GM19324 (cell line): ENCODE results near the gene STX7.

Experiments used
- ATAC-seq: cut with Tn5 transposase; IDR thresholded peaks from one replicate; pipeline ENCODE4 v1.9.1; 2021; ENCODE audit warnings: mild to moderate bottlenecking, moderate library complexity; ENCODE audit not compliant: unreplicated experiment, low FRiP score

Gene STX7

DNA sequence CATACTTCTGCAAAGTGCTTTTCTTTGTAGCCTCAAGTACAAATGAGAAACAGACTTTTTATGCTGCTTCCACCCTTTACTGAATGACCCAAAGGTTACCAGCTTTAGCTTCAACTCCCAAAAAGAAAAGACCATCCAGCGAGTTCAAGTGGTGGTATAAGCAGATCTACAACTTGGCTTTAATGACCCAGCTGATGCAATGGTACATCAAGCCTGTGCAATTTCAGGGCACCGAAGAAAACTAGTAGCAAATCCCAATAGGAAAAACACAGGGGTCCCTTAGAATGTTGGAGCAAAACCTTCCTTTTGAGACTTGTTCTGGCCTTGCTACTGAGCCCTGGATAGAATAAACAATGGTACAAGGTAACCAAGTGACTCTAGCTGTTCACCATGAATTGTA is 33.8 kb downstream of the STX7 start:
- no peak for ATAC-seq

DNA sequence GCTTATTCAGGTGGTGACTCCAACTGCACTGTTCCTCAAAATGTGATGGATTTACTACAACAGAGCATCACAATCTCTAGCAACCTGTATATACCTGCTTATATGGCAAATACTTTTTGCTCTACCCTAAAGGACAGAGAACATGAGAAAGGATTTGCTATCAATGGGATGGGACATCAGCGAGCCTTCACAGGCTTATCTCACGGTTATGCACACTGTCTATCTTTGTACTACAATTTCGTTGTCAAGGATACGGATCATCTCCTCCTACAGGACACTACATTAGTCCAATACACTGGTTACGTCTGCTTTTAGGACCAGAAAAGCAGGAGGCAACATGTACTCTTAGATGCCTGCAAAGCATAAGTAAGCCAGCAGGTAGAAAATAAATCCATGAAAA is 34.2 kb downstream of the STX7 start:
- no peak for ATAC-seq

DNA sequence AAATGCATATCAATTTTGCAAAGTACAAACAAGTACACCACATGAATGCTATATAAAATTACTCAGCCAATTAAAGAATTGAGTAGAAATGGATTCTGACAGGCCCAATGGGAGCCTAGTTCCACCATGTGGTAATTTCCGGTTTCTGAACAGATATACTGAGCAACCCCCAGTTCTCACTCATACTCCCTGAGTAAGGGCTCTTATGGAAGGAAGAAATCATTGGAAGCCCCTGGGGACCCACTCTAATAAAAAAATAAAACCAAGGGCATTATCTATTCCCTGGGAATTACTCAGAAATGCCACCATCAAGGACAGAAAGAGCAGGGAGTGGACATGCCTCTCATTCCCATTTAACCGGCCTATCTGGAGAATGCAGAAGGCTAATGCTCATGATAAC is 34.6 kb downstream of the STX7 start:
- no peak for ATAC-seq

DNA sequence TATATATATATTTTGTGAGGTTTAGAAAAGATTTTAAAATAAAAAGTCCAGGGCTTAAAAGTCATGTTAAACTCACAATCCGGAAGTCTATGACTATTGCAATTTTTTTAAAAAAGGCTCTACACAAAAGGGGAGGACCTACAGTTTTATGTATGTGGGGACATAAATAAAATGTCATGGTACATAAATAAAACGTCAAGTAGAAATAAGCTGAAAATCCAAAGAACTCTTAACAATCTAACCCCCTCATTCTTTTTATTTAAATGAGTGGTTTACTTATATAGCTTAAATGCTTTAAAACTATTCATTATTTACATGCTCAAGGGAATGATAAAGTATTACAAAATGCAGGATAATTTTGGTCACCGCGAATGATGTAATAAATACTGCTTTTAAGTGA is 36.2 kb downstream of the STX7 start:
- no peak for ATAC-seq

DNA sequence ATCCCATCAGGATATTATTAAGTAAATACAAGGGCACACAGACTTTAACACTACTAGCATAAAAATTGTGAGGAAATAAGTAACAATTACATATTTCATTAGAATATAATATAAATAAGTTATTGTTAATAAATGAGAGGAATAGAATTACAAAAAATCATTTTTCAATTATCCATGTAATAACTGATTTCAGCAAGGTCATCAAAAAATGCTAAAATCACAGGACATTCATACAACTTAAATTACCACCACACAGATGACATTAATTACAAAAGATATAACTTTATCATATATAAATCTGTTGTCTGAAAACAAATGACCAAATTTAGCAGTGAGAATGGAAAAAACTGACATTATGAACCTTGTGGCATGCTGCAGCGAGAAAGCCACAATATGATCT is 37.0 kb downstream of the STX7 start:
- no peak for ATAC-seq

DNA sequence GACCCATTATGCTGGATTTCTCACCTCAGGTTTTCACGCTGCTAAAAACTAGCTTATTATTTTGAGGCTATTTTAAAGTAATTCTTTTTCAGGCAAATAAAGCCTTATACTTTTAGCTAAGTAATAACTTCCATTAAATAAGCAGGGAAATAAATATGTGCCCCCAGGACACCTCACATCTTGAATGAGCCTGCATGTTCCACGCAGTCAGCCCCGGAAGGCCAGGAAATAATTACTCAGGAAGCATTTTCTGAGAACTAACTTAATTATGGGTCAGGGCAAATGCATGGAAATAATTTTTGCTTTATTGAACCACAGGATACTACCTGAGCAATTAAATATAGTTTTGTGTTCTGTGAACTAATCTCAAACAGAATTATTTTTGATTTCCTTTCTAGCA is 41.1 kb downstream of the STX7 start:
- ATAC-seq: no peak

DNA sequence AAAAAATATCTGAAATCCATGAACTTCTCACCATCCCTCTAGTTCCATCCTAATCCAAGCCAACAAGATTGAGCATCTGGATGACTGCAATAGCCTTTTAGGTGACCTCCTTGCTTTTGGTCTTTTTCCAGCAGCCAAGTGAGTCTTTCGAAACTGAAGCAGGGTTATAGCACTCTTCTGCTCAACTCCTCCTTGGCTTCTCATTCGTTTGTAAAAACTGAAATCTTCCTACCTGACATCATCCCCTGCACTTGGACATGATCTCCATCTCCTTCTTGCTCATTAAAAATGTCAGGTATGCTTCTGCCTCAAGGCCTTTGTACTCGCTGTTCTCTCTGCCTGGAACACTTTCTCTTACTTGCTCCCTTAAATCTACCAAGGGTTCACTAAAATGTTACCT is 46.0 kb downstream of the STX7 start:
- no peak for ATAC-seq

DNA sequence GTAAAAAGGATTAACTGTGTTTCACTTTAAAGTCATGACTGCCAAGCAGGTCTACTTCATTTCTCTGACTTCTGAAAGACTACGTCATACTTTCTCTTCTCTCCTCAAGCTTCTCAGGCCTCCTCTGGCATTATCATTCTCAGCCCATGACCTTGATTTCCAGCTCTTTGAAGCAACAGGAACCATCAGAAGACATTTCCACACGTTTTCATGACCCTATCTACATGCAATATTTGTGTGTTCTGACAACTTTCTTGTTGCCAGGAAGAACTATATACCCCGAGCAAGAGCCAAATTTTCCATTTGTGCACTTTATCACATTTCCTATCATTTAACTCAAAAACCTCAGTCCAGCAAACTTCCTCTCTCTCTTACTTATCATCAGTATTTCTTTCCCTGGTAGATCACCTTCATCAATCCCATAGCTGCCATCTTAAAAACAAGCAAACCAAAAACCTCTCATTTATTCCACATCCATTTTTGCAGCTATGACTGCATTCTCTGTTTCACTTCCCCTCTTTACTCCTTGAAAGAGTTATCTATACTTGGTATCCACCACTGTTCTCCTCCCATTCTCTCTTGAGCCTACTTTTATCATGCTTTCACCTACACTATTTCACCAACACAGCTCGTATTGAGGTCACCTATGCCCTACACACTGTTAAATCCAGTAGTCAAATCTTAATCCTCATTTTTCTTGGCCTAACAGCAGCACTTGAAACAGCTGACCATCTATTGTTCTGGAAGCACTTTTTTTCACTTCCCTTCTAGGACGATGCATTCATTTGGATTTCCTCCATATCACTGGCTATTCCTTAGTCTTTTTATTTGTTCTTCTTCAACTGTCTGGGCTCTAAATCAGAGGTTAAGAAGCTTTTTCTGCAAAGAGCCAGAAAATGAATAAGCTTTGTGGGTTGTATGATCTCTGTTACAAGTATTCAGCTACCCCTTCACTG is 47.1 kb downstream of the STX7 start:
- no peak for ATAC-seq

DNA sequence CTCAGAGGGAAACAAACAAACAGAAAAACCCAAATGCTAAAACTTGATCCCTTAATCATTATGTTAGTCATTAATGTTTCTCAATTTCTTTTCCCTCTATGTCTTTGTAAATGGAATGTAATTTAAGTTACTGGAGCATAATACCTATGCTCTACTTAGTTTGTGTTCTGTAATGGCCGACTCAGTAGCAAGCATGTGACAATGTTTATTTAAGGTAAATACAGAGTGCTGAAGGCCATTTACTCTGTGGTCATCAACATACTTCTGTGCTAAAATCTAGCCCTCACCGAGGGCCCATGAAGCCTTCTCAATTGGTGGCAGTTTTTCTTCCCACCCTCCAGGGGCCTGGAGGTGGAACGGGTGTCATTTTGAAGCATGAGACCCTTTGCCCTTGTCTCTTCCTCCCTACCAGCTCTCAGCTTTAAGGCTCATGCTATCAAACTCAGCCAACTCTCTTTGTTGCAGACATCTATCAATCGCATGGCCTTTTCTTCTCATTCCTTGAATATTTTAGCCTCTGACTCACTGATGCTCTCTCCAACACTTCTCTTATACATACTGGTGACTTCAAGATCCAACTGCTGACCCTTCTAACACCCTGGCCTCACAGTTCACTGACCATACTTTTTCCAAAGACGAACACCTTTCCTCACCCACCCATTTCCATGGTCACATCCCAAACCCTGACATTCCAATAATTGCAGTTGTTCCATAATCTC is 48.2 kb downstream of the STX7 start:
- no peak for ATAC-seq

DNA sequence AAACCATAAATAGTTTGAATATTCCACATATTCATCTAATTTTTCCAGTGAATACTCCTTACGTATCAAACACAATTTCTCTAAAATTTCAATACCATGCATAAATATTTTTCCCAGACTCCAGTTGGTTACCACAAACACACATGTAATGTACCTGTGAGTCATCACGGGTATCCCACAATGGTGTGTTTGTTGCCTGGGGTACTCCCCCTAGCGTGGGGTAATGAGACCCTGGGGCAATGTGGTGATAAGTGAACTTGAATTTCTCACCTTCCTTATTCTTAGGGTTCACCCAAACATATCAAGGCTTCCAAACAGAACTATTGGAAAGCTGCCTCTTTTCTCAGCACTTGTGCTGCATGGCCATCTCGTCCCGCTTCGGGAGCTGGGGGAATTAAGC is 51.0 kb downstream of the STX7 start:
- ATAC-seq: no peak

DNA sequence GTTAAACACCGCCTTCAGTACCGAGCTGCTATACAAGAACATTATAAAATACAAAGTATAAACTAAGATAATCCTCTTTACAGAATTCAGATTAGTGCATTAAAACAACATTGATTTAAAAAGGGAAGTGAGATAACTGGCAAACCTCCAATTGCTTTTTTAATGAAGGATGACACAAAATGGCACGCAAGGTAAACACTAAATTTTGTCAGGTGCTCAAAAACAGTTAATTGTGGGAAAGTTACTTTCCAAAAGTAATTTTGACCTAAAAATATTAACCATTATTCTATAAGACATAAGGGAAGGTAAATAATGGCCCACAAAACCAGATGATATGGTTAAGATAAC is 53.3 kb downstream of the STX7 start:
- no peak for ATAC-seq

DNA sequence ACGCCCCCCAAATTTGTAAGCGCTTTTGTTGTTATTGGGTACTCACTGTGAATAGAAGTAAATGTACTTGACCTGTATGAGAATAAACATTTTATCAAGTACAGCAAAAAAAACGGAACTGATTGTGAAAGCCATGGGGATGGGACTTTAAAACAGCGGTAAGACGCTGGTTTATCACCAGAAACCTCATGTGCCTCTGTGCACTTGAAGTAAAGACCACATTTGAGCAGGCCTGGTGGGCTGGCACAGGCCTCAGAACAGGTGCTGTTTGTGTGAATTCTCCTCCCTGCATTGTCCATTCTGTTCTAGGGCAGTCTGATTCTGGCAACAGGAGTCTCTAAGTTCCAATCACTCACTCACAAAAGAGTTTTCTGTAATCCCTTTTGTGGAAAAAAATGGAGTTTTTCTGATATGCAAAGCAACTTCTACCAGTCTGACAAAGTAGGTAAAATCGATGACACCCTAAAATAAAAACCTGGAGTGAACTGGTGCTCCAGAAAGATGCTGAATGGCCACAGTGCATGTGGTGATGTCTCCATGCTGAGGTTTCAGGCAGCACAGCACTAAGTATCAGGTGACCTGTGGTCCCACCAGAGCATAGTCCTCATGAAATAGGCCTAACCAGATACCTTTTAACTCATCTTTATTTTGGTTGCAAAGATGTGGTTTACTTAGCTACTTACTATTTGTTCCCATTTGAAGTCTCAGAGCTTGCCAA is 53.9 kb downstream of the STX7 start:
- no peak for ATAC-seq

DNA sequence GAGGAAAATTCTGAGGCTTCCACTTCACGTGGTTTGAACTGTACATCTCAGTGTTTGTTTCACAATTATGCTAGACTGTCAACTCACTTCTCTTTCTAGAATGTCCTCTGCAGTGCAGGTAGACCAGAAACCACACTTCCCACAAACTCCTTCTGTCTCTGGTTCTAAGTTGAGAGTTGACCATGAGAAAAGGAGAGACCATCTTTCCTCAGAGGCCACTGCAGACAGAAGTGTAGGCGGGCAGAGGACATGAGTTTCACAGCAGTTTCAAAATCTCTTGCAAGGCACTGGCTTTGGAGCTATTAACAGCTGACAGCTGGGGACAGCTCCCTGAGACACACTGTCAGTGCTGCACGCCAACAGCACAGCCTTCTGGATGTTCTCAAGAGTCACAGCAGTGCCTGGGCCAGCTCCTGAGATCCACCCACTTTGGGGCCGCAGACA is 56.2 kb downstream of the STX7 start:
- ATAC-seq: peak; percentile 82

DNA sequence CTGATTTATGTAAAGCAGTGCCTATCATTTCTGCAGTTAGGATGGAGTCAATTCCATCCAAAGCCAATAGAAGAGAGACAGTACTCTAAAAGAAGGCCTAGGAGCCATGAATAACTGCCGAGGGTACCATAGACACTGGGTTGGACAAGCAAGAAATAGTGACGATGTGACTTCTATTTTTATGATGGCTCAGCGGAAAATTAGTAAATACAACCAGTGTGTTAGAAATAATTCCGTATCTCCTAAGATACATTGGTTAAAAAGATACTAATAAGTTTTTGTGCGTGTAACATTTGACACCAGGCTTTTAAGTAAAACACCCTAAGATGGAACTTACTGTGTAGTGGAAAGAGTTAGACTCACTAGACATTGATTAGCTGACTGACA is 66.1 kb downstream of the STX7 start:
- no peak for ATAC-seq

DNA sequence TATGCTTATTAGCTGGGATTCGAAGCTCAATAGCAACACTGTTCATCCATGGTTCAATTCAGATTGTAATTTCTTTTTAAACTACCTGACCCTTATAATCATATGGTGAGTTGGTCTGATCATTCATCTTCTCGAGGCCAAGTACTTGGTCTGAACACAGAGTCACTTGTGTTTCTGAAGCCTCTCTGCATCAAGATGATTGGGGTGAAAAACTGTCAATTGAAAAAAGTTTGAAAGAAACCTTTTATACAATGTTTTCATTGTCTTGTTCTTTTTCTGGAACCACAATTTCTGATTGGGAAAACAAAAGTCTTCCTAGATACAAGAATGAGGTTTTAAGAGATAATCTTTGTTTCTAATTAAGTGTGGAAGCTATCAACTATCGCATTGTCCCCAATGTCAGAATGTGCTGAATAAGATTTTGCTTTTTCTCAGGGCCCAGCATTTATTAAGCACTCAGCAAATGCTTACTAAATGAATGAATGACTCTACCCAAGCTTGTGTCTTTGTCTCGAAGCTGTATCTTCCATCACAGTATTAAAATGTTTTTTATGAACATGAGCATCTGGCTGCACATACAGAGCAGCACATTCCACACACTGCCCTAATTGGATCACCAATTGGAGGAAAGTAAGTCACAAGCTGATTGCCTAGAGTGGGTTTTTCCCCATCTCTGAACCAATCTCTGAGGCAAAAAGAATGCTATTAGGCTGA is 66.6 kb downstream of the STX7 start:
- ATAC-seq: no peak

DNA sequence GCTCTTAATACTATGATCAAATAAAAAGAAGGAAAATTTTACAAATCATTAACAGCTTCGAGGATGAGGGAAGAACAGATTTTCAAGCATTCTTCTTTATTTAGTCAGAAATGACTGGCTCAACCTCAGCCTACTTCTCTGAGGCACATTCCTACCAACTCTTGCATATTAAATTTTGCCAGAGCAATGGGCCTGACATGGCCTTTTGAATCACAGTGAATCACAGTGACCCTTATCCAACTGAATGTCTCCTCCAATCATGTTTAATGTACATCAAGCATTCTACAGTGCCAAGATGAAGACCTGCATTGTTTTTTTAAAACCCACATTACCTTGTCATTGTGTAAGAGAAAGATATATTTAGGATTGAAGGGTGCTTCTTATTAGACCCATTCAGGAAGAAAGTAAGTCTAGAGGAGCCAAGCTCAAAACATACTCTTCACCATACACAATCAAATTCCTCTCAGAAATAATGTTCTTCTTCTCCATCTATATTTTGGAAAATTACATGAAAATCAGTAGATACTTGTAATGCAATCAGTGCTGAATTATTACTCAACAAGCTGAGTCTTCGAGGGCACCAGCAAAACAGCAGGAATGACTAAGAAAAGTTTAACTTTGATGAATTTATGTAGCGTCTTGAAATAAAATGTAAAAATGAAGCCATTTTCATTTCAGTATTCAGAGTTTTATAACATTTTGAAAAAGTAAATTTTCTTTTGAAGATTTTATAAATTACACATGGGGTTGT is 67.5 kb downstream of the STX7 start:
- ATAC-seq: no peak

DNA sequence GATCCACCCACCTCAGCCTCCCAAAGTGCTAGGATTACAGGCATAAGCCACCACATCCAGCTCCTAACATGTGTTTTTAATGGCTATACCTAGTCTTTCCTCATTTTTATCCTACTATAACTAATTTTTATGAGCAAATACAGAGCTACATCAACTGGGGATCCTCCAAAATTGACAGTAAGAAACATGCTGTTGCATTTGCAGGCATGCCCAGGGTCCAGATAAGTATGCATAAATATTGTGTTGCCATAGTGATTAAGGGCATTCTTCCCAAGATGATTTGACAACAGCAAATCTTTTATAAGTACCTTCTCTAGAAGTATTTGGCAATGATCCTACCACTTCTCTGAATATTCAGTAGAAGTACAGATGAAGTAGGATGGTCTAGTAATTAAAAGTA is 69.7 kb downstream of the STX7 start:
- no peak for ATAC-seq

DNA sequence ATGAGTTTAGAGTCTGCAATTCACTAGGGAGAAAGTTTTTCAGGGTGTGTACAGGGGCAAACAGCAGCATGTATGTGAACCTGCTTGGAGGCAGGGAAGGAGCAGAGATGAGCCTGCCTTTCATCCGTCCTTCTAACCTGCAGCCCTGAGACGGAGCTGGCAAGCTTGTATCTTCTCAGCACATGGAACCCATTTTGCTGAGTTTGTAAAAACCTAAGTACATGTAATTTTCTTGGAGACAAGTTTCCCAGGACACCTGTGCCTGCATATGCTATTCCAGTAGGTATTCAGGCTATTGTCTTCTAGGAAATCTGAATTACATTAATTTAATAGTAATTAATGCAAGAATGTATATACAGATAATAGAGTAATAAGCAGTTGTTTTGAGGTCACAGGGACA is 82.8 kb downstream of the STX7 start:
- ATAC-seq: no peak

DNA sequence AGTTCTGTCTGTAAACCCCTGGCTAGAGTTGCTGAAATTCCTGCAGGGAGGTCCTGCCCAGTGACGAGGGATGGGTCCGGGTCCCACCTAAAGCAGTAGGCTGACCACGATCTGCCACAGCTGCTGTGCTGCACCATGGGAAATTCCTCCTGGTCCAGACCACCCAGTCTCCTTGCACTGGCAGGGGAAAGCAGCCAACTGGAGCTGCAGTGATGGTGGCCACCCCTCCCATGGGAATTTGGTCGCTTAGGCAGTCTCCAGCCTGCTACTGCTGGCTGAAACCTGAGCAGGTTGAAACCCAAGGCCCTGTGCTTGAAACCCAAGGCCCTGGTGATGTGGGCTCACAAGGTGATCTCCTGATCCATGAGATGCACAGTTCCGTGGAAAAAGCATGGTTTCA is 87.7 kb downstream of the STX7 start:
- no peak for ATAC-seq

DNA sequence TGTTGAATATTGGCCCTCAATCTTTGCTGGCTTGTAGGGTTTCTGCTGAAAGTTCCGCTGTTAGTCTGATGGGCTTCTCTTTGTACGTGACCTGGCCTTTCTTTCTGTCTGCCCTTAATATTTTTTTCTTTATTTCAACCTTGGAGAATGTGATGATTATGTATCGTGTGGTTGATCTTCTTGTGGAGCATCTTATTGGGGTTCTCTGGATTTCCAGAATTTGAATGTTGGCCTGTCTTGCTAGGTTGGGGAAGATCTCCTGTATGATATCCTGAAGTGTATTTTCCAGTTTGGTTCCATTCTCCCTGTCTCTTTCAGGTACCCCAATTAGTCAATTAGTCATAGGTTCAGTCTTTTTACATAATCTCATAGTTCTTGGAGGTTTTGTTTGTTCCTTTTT is 89.1 kb downstream of the STX7 start:
- no peak for ATAC-seq
